Measurements from ENCODE around the gene HLTF. TPM values are rescaled to one million over a fixed set of nuclear protein-coding genes. Genes with fewer than 3 reads are reported as not detected.

HLTF gene
- total RNA-seq, 1 donor, result 56.6 TPM

- H3K4me3 ChIP-seq (ENCODE audit: low read depth, low read length), result no peak overlapping the region
- TF ChIP-seq CTCF (IDR thresholded peaks at IDR 0.05; ENCODE audit: insufficient read depth, low read depth, low read length), result no peak
- DNase-seq (ENCODE audit: low read depth), result no peak
Measured at GRCh38 chr3:149015393-149015792, 70.9 kb downstream of the HLTF start.

- no peak for TF ChIP-seq CTCF (IDR thresholded peaks at IDR 0.05; ENCODE audit: insufficient read depth, low read depth, low read length)
- DNase-seq (ENCODE audit: low read depth), result no peak
- H3K4me3 ChIP-seq (ENCODE audit: low read depth, low read length), result no peak overlapping the region
Measured at GRCh38 chr3:149013726-149014125, 72.6 kb downstream of the HLTF start.

- H3K4me3 ChIP-seq (ENCODE audit: low read depth, low read length), result no peak overlapping the region
- DNase-seq (ENCODE audit: low read depth), result no peak
- no peak for TF ChIP-seq CTCF (IDR thresholded peaks at IDR 0.05; ENCODE audit: insufficient read depth, low read depth, low read length)
Measured at GRCh38 chr3:149011676-149012075, 74.7 kb downstream of the HLTF start.

- no peak for TF ChIP-seq CTCF (IDR thresholded peaks at IDR 0.05; ENCODE audit: insufficient read depth, low read depth, low read length)
- no peak overlapping the region for H3K4me3 ChIP-seq (ENCODE audit: low read depth, low read length)
- DNase-seq (ENCODE audit: low read depth), result no peak
Measured at GRCh38 chr3:149010966-149011365, 75.4 kb downstream of the HLTF start.

- no peak for TF ChIP-seq CTCF (IDR thresholded peaks at IDR 0.05; ENCODE audit: insufficient read depth, low read depth, low read length)
- no peak for DNase-seq (ENCODE audit: low read depth)
- no peak overlapping the region for H3K4me3 ChIP-seq (ENCODE audit: low read depth, low read length)
Measured at GRCh38 chr3:149010504-149010951, 75.8 kb downstream of the HLTF start.

GRCh38 chr3:149009732-149010131 is 76.6 kb downstream of the HLTF start:
- TF ChIP-seq CTCF (IDR thresholded peaks at IDR 0.05; ENCODE audit: insufficient read depth, low read depth, low read length), result no peak
- no peak for DNase-seq (ENCODE audit: low read depth)
- no peak overlapping the region for H3K4me3 ChIP-seq (ENCODE audit: low read depth, low read length)

GRCh38 chr3:149007567-149008257 is 78.6 kb downstream of the HLTF start:
- TF ChIP-seq CTCF (IDR thresholded peaks at IDR 0.05; ENCODE audit: insufficient read depth, low read depth, low read length), result no peak
- no peak for DNase-seq (ENCODE audit: low read depth)
- no peak overlapping the region for H3K4me3 ChIP-seq (ENCODE audit: low read depth, low read length)

Data from fibroblast of villous mesenchyme (primary cell).